SIG-M5 treated with dmso at 0.1 percent for 504 hours (cell line): ENCODE data around the gene OTOP3.

ENCODE experiments used
- DNase-seq: peaks from one replicate; lab custom pipeline; 2025; ENCODE audit not compliant: unreplicated experiment; lab: John Stamatoyannopoulos, UW

Gene OTOP3

GRCh38 chr17:74916851-74917199 is 18.9 kb upstream of the OTOP3 start:
- no peak for DNase-seq

- DNase-seq: peak; percentile 21
Observed at GRCh38 chr17:74917430-74917829, 18.3 kb upstream of the OTOP3 start.

GRCh38 chr17:74918906-74919305 is 16.8 kb upstream of the OTOP3 start:
- peak; percentile 38 for DNase-seq

- DNase-seq: no peak
Observed at GRCh38 chr17:74919440-74920305, 16.0 kb upstream of the OTOP3 start.

GRCh38 chr17:74920306-74920620 is 15.4 kb upstream of the OTOP3 start:
- no peak for DNase-seq

GRCh38 chr17:74920642-74921025 is 15.1 kb upstream of the OTOP3 start:
- no peak for DNase-seq

- no peak for DNase-seq
Observed at GRCh38 chr17:74921026-74921681, 14.5 kb upstream of the OTOP3 start.

- DNase-seq: no peak
Observed at GRCh38 chr17:74921769-74922168, 13.9 kb upstream of the OTOP3 start.

GRCh38 chr17:74922172-74922571 is 13.5 kb upstream of the OTOP3 start:
- no peak for DNase-seq

GRCh38 chr17:74922694-74923537 is 12.8 kb upstream of the OTOP3 start, which contains the start of gene USH1G:
Gene USH1G (minus strand): TSS chr17:74923255. CDS start chr17:74923073, 182 bp downstream.
- DNase-seq: no peak

GRCh38 chr17:74923538-74924249 is 12.0 kb upstream of the OTOP3 start:
- no peak for DNase-seq

GRCh38 chr17:74924250-74924948 is 11.3 kb upstream of the OTOP3 start, which contains the start of gene OTOP2:
Gene OTOP2 (plus strand): TSS chr17:74924273. CDS start chr17:74924633, 360 bp downstream.
- peak; percentile 60 for DNase-seq

GRCh38 chr17:74925242-74925641 is 10.5 kb upstream of the OTOP3 start:
- no peak for DNase-seq

- DNase-seq: no peak
Observed at GRCh38 chr17:74928786-74929185, 6.9 kb upstream of the OTOP3 start.

GRCh38 chr17:74930535-74931036 is 5.1 kb upstream of the OTOP3 start:
- DNase-seq: no peak

- no peak for DNase-seq
Observed at GRCh38 chr17:74935048-74935447, 650 bp upstream of the OTOP3 start.

GRCh38 chr17:74936470-74936799 is 737 bp downstream of the OTOP3 start:
- DNase-seq: no peak

- DNase-seq: no peak
Observed at GRCh38 chr17:74937064-74938051, 1.7 kb downstream of the OTOP3 start.
